HFFc6 (cell line): Measurements from ENCODE around the gene CFAP57. TPM values are rescaled to one million over a fixed set of nuclear protein-coding genes. Genes with fewer than 3 reads are reported as not detected.
A peak's percentile ranks its signal among the peaks of the same experiment; 100 is the strongest.

Source experiments
- DNase-seq: peaks from one replicate; pipeline ENCODE4 v3.0.0-alpha.2; 2018
- H3K27ac Mint-ChIP-seq: 2 replicates; pipeline ENCODE4 v1.8.0; 2020; ENCODE audit warnings: mild to moderate bottlenecking, mixed read lengths
- H3K27me3 Mint-ChIP-seq: 2 replicates; pipeline ENCODE4 v1.8.0; 2021; ENCODE audit warnings: mild to moderate bottlenecking, moderate library complexity, mixed read lengths; ENCODE audit not compliant: insufficient read depth
- H3K36me3 Mint-ChIP-seq: 2 replicates; pipeline ENCODE4 v1.8.0; 2021; ENCODE audit warnings: low read depth, mixed read lengths
- H3K4me1 Mint-ChIP-seq: 2 replicates; pipeline ENCODE4 v1.8.0; 2020; ENCODE audit warnings: low read depth, mixed read lengths
- H3K4me3 Mint-ChIP-seq: 2 replicates; pipeline ENCODE4 v1.8.0; 2020; ENCODE audit warnings: mild to moderate bottlenecking, moderate library complexity, mixed read lengths
- H3K9me3 Mint-ChIP-seq: 2 replicates; pipeline ENCODE4 v1.8.0; 2020; ENCODE audit warnings: mild to moderate bottlenecking, mixed read lengths
- long read RNA-seq: library from polyadenylated mRNA; unstranded; transcript quantifications from one replicate; pipeline ENCODE4 v2.0.0, GENCODE V29; 2019
- total RNA-seq, 6 experiments: library from RNA; stranded (reverse); fragmentation: NEBNext Ultra II Directional; extraction: Animal tissue kit (Norgen Biotek cat#: 25700); gene quantifications; 2 replicates in 1 of 6; 3 replicates in 5 of 6; pipeline ENCODE4 v1.2.3, GENCODE V29; 2021
- TF ChIP-seq, protein P1 (sequence below): fragments of 200-600 bp; sonication (generic); IDR thresholded peaks from 2 replicates; pipeline ENCODE4 v1.5.0; 2021; ENCODE audit warnings: antibody characterized with exemption, mild to moderate bottlenecking

CFAP57 gene
- total RNA-seq = under 1 TPM; 0.14 to 0.75 (median 0.19) TPM
- long read RNA-seq = 0 reads

DNA sequence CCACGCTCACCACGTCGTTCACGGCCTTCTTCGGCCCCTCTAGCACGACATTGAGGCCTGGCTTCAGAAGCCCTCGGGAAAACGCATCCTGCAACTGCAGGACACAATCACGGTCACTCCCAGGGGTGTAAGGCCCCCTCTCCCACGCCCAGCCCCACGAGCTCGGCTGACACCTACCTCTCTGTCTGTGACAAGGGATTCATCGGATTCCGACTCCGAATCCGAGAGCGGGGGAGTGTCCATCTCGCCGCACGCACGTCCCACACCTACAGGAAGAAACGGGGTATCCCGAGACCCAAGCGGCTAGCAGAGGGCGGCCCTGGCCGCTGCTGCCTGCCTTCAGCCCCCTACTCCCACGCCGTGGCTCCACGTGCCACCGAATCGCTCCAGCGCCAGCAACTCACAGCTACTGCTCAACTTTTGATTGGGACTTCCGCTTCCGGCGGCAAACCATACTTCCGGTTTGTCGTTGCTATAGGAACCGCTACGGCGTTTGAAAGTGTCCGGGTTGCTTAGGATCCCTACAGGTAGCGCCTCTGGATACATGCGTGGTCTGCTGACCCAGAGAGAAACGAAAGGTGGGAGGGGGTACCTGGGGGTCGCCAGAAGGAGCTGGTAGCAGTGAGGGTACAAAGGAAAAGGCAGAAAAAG is at the start of gene CFAP57, which contains the start of gene EBNA1BP2:
CFAP57 (plus strand) TSS at position 455 of the 651 bp plus-strand sequence. CDS start 424 bp downstream, outside the sequence.
EBNA1BP2 (minus strand) TSS at position 415 of the 651 bp plus-strand sequence; CDS start at position 243, 172 bp downstream.
- peaks cover 31% of the 10 kb centered on the region for H3K4me1 Mint-ChIP-seq
- H3K4me3 Mint-ChIP-seq = peak within 1 kb of the TSS; percentile 94
- TF ChIP-seq, protein P1, sequence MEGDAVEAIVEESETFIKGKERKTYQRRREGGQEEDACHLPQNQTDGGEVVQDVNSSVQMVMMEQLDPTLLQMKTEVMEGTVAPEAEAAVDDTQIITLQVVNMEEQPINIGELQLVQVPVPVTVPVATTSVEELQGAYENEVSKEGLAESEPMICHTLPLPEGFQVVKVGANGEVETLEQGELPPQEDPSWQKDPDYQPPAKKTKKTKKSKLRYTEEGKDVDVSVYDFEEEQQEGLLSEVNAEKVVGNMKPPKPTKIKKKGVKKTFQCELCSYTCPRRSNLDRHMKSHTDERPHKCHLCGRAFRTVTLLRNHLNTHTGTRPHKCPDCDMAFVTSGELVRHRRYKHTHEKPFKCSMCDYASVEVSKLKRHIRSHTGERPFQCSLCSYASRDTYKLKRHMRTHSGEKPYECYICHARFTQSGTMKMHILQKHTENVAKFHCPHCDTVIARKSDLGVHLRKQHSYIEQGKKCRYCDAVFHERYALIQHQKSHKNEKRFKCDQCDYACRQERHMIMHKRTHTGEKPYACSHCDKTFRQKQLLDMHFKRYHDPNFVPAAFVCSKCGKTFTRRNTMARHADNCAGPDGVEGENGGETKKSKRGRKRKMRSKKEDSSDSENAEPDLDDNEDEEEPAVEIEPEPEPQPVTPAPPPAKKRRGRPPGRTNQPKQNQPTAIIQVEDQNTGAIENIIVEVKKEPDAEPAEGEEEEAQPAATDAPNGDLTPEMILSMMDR = no peak
- peaks cover 51% of the 10 kb centered on the region for H3K36me3 Mint-ChIP-seq
- peak within 1 kb of the TSS; percentile 94 for H3K27ac Mint-ChIP-seq
- peaks cover 7% of the 10 kb centered on the region for H3K27me3 Mint-ChIP-seq
- no peaks in the 10 kb centered on the region; the same call in 1 of the 2 replicates for H3K9me3 Mint-ChIP-seq
- DNase-seq = peak; percentile 92

GRCh38 chr1:43123031-43123430 is 49.1 kb upstream of the CFAP57 start:
- Mint-ChIP-seq H3K27me3 (peaks cover 28% of the 10 kb centered on the region), H3K36me3 (no peaks in the 10 kb centered on the region; the same call in 1 of the 2 replicates), H3K4me3 (no peak overlapping the region), H3K4me1 (no peaks in the 10 kb centered on the region), H3K9me3 (no peaks in the 10 kb centered on the region), H3K27ac (no peak overlapping the region)
- TF ChIP-seq, protein P1 = no peak
- no peak for DNase-seq

DNA sequence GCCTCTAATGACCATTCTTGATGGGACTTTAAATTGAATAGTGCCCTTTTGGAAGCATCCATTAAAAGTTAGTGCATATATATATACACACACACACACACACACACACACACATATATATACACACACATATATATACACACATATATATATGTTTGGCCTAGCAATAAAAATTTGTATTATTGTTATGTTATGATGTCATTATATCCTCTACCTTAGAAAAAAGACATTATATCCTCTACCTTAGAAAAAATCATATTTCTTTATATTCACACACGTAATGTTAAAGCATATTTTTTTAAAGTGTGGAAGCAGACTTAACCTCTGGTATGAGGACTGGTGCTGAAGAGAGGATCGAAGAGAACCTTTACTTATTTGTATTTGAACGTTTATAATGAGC is 43.3 kb upstream of the CFAP57 start:
- no peaks in the 10 kb centered on the region for H3K4me1 Mint-ChIP-seq

GRCh38 chr1:43129426-43129825 is 42.7 kb upstream of the CFAP57 start:
- Mint-ChIP-seq H3K9me3 (no peaks in the 10 kb centered on the region), H3K36me3 (no peaks in the 10 kb centered on the region), H3K27ac (no peak overlapping the region), H3K27me3 (peaks cover 22% of the 10 kb centered on the region), H3K4me1 (no peaks in the 10 kb centered on the region), H3K4me3 (no peak overlapping the region)
- no peak for DNase-seq
- TF ChIP-seq, protein P1 = no peak

More for the DNA sequence above, 43.3 kb upstream of the CFAP57 start:
- H3K27me3 Mint-ChIP-seq = peaks cover 22% of the 10 kb centered on the region
- no peak overlapping the region for H3K4me3 Mint-ChIP-seq
- DNase-seq = no peak
- no peaks in the 10 kb centered on the region for H3K36me3 Mint-ChIP-seq
- TF ChIP-seq, protein P1 = no peak
- no peaks in the 10 kb centered on the region for H3K9me3 Mint-ChIP-seq
- no peak overlapping the region for H3K27ac Mint-ChIP-seq

DNA sequence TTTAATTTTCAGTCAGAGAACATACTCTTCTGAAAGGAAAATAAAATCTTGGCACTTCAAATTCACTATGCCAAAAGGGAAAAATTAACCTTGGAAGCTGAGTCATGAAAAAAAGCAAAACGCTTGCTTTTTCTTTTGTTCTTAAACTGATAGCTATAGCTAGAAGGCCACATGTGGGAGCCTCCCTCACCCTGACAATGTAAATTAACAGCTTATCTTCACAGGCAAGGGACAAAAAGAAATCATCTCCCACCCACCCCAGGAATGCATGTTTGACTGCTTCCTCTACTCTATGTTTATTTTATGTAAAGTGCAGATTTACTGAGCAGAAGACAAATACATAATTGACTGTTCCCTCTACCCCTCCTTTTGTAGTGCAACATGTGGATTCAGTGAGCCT is 38.1 kb upstream of the CFAP57 start:
- Mint-ChIP-seq H3K27me3 (peaks cover 10% of the 10 kb centered on the region), H3K27ac (no peak overlapping the region), H3K4me1 (peaks cover 9% of the 10 kb centered on the region; the same call in 1 of the 2 replicates), H3K9me3 (no peaks in the 10 kb centered on the region), H3K4me3 (no peak overlapping the region), H3K36me3 (no peaks in the 10 kb centered on the region)
- TF ChIP-seq, protein P1 = no peak
- DNase-seq = no peak
